ENCODE results near the gene NPAS3.

The NPAS3 gene

DNA sequence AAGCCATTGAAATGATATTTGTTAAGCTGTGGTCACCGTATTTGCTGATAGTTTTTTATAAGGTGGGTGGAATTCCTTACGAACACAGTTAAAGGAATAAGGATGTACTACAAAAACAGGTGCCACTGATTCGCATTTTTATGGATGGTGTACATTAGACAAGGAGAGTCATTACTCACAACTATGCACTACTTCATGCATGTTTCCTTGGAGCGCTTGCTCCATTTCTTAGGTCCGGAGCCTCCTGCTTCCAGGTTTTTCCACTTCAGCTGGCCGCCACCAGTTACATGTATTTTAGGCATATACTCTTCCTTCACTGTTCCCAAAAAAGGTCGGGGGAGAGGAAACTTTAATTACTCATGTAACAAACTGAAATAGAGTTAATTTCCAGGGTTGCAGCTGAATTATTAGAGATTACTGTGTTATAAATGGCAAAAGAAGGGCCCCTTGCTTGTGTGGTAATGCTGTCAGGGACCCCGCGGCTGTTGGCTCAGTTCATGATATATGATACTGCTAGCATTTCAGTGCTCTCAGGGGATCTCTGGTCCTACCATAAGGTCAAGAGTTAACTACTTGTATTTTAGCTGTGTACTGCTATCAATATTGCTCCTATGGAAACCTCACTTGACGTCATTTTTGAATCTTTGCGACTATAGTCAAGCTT, 454.7 kb downstream of the NPAS3 start:
- no peak for DNase-seq

DNA sequence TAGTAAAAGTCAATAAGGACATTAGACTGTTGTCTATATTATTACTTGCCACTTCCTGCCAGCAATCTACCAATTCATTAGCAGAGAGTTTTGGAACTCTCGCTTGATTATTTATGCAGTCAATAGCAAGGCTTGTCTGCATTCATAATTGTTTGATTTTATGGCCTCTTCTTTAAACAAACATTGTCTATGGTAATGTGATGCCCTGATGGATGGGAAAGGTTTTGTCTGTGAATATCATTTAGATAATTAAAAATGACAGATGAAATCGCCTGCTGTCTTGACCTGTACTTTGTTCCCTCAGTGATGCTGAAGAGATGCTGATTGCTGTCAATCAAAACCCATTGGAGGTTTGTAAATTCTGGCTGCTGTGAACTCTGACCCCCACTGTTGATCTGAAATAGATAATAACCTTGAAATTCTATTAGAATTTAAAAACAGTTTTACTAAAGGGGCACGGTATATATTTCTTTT, 455.3 kb downstream of the NPAS3 start:
- DNase-seq = no peak

- no peak for DNase-seq
These were observed 462.6 kb downstream of the NPAS3 start for GRCh38 chr14:33401311-33401710.

GRCh38 chr14:33402604-33403003, 463.9 kb downstream of the NPAS3 start:
- no peak for DNase-seq

GRCh38 chr14:33404054-33404453, 465.4 kb downstream of the NPAS3 start:
- DNase-seq = no peak

GRCh38 chr14:33404964-33405574, 466.4 kb downstream of the NPAS3 start:
- DNase-seq = no peak

DNA sequence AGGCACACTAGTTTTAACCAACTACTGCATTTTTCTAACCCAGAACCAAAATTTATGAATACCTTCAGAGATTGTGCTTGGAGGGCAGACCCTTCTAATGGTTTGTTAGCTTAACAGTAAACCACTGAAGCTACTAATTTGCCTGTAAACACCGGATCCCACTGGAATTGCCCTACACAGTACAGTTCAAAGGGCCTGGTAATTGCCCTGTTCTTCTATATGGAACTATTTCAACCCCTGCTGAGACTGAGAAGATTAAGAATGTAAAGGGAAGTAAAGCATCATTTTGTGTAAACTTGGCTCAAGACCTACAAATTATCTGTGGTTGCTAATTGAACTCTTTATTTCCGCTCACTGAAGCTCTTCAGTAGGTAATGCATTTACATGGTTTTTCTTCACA, 468.1 kb downstream of the NPAS3 start:
- no peak for DNase-seq

GRCh38 chr14:33408291-33408690, 469.6 kb downstream of the NPAS3 start:
- DNase-seq = no peak

GRCh38 chr14:33412450-33412849, 473.8 kb downstream of the NPAS3 start:
- DNase-seq = no peak

GRCh38 chr14:33413381-33413780, 474.7 kb downstream of the NPAS3 start:
- no peak for DNase-seq

GRCh38 chr14:33414041-33414440, 475.4 kb downstream of the NPAS3 start:
- DNase-seq = no peak

DNA sequence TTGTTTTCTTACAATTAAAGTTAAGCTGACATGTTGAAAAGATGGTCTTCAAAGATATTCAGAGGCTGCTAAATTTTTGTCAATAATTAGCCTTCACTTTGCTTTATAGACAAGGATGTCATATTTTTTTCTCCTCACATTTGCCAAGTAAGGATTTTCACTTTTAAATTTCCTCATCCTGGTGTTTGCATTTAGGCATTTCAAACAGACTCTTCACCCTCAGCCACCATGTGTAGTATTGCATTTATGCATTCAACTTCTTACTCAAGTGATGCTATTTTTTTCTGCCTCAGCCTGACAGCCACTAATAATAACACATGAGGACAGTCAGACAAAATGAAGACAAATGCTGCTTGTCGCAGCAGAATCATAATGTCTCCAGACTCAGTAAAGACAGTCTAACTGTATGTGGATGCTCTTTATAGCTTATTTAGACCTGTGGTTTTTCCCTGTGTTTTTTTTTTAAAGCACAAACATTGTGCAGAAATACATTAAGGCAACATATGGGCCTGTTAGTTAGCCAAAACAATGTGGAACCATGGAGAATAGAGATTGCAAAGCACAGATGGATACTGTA, 481.5 kb downstream of the NPAS3 start:
- DNase-seq = no peak

GRCh38 chr14:33430414-33431035, 491.8 kb downstream of the NPAS3 start:
- DNase-seq = no peak

- no peak for DNase-seq
These were observed 493.8 kb downstream of the NPAS3 start for GRCh38 chr14:33432407-33433023.

GRCh38 chr14:33433396-33433795, 494.7 kb downstream of the NPAS3 start:
- no peak for DNase-seq

GRCh38 chr14:33435911-33436689, 497.4 kb downstream of the NPAS3 start:
- DNase-seq = no peak

GRCh38 chr14:33441633-33442032, 503.0 kb downstream of the NPAS3 start:
- no peak for DNase-seq

- no peak for DNase-seq
These were observed 505.5 kb downstream of the NPAS3 start for GRCh38 chr14:33444136-33444535.

DNA sequence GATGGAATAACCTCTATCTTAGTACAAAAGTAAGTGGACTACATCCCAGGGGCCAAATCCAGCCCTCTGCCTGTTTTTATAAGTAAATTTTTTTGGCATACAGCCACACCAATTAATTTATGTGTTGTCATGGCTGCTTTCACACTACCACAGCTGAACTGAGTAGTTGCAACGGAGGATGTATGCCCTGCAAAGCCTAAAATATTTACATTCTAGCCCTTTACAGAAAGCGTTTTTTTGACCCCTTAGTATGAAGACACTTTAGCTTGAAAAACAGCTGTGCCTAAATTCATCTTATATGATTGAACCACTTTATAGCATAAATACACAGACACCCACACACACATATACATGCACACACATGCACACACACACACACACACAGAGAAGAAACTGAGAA, 510.6 kb downstream of the NPAS3 start:
- no peak for DNase-seq

DNA sequence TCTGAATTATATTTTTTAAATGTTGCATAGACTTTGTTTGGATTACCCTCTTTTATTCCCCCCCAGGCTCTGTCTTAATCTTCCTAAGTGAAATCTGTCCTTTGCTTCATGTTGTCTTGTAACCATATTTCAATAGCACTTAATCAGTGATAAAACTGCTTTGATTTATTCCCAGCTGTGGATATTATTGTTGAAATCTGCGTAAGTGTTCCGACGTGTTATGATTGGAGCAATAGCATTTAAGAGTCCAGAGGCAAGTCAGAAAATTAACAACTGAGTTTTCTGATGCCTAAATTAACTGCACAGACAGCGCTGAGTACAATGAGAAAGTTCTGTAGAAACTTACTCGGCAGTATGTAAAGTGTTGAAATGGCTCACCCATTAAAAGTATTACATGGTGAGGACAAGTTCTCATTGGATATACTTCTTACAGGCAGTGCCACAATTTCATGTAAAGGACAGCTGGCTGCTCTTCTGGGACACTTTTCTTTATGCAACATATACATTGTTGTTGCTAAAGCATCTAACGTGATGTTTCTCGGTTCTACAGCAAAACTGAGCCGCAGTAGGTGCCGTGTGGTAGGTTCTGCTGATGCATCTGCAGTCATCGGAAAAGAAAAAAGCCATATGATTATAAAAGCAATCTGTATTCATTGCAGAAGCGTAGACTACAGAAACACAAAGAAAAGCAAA, 511.2 kb downstream of the NPAS3 start:
- no peak for DNase-seq

- no peak for DNase-seq
These were observed 511.7 kb downstream of the NPAS3 start for GRCh38 chr14:33450416-33450815.

GRCh38 chr14:33451211-33451610, 512.5 kb downstream of the NPAS3 start:
- DNase-seq = no peak

Measured in activated CD4-positive, alpha-beta T cell treated with anti-CD3 and anti-CD28 coated beads, Interleukin-2, amount 50 U/mL, for 1 hour (primary cell).